SK-N-SH (cell line): ENCODE measurements around the gene TTLL7.

Experiments used
- CTCF ChIP-seq: fragments of 200-600 bp; sonication (generic); IDR thresholded peaks from 2 replicates; pipeline ENCODE4 v1.6.1; 2017; ENCODE audit warnings: antibody characterized with exemption, mild to moderate bottlenecking, moderate library complexity
- ELF1 ChIP-seq: IDR thresholded peaks from 2 replicates; pipeline ENCODE4 v1.4.0; 2012
- EP300 ChIP-seq, 2 experiments: IDR thresholded peaks; 2 replicates each; pipeline versions ENCODE4 v1.4.0 to v1.6.1; 2012; ENCODE audit warnings: borderline replicate concordance in 1 of 2, low read depth in 1 of 2, low read length in 1 of 2
- EZH2phosphoT487 ChIP-seq: fragments of 200-600 bp; sonication (generic); IDR thresholded peaks from 2 replicates; pipeline ENCODE4 v1.6.1; 2017; ENCODE audit warnings: low read depth, mixed run types, mild to moderate bottlenecking, antibody characterized with exemption, moderate library complexity, borderline replicate concordance
- JUND ChIP-seq: IDR thresholded peaks from 2 replicates; pipeline ENCODE4 v1.4.0; 2012
- MAX ChIP-seq: IDR thresholded peaks from 2 replicates; pipeline ENCODE4 v1.4.0; 2012; ENCODE audit warnings: low read depth
- NRF1 ChIP-seq: IDR thresholded peaks from 2 replicates; pipeline ENCODE4 v1.6.1; 2012; ENCODE audit warnings: low read depth, mild to moderate bottlenecking, low read length
- POLR2AphosphoS5 ChIP-seq: IDR thresholded peaks from 2 replicates; pipeline ENCODE4 v1.6.1; 2012; ENCODE audit warnings: low read depth, low read length
- REST ChIP-seq: IDR thresholded peaks from 2 replicates; pipeline ENCODE4 v1.6.1; 2012; ENCODE audit warnings: mild to moderate bottlenecking, low read depth, low read length, moderate library complexity
- RFX5 ChIP-seq: IDR thresholded peaks from 2 replicates; pipeline ENCODE4 v1.6.1; 2012; ENCODE audit warnings: mild to moderate bottlenecking, improper control_type of control experiment, low read length
- SMC3 ChIP-seq: IDR thresholded peaks from 2 replicates; pipeline ENCODE4 v1.6.1; 2012; ENCODE audit warnings: low read depth, low read length, improper control_type of control experiment
- TAF1 ChIP-seq: IDR thresholded peaks from 2 replicates; pipeline ENCODE4 v1.6.1; 2012; ENCODE audit warnings: low read depth, mild to moderate bottlenecking, low read length, moderate library complexity, borderline replicate concordance
- USF1 ChIP-seq: IDR thresholded peaks from 2 replicates; pipeline ENCODE4 v1.4.0; 2012; ENCODE audit warnings: low read depth, borderline replicate concordance
- YY1 ChIP-seq: IDR thresholded peaks from 2 replicates; pipeline ENCODE4 v1.4.0; 2012; ENCODE audit warnings: low read depth, mild to moderate bottlenecking

GRCh38 chr1:83995649-83996048, 3.3 kb downstream of the TTLL7 start:
- TF ChIP-seq TAF1 (no peak), JUND (no peak), CTCF (no peak), USF1 (no peak), POLR2AphosphoS5 (no peak), MAX (no peak), SMC3 (no peak), REST (no peak), NRF1 (no peak), RFX5 (no peak), EP300 (IDR thresholded peaks at IDR 0.05; ENCODE audit: borderline replicate concordance in 1 of 2, low read depth in 1 of 2, low read length in 1 of 2) (no peak), EZH2phosphoT487 (no peak), ELF1 (no peak), YY1 (no peak)
